GM12873 (cell line): Measurements from ENCODE around the gene ZRSR2.

ENCODE experiments used
- TF ChIP-seq, protein P1 (sequence below): IDR thresholded peaks from 2 replicates; pipeline ENCODE4 v1.5.1; 2012; ENCODE audit warnings: low read depth, mild to moderate bottlenecking, moderate library complexity, low read length, control low read depth; ENCODE audit not compliant: insufficient read depth; ENCODE audit errors: missing control alignments

ZRSR2 gene

DNA sequence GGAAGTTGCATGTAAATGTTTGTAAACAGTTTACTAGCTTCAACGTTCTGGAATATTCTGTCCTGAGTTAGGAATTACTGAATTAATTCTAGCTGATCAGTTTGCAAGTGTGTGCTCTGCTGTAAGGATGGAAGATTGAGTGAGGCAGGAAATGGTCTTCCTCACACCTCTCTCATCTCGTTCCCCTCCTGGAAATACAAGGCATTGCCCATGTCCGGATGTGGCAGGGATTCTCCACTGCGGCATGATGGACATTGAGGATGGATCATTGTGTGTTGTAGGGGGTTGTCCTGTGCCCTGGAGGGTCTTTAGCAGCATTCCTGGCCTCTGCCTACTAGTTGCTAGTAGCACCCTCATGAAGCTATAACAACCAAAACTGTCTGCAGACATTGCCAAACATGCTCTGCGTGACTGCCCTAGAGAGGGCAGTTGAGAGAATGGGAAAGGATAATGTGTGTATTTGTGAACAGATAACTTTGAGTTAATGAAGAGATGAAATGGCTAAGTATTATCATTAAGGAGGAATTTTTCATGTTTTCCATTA is 39.6 kb upstream of the ZRSR2 start:
- TF ChIP-seq, protein P1, sequence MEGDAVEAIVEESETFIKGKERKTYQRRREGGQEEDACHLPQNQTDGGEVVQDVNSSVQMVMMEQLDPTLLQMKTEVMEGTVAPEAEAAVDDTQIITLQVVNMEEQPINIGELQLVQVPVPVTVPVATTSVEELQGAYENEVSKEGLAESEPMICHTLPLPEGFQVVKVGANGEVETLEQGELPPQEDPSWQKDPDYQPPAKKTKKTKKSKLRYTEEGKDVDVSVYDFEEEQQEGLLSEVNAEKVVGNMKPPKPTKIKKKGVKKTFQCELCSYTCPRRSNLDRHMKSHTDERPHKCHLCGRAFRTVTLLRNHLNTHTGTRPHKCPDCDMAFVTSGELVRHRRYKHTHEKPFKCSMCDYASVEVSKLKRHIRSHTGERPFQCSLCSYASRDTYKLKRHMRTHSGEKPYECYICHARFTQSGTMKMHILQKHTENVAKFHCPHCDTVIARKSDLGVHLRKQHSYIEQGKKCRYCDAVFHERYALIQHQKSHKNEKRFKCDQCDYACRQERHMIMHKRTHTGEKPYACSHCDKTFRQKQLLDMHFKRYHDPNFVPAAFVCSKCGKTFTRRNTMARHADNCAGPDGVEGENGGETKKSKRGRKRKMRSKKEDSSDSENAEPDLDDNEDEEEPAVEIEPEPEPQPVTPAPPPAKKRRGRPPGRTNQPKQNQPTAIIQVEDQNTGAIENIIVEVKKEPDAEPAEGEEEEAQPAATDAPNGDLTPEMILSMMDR, result no peak

DNA sequence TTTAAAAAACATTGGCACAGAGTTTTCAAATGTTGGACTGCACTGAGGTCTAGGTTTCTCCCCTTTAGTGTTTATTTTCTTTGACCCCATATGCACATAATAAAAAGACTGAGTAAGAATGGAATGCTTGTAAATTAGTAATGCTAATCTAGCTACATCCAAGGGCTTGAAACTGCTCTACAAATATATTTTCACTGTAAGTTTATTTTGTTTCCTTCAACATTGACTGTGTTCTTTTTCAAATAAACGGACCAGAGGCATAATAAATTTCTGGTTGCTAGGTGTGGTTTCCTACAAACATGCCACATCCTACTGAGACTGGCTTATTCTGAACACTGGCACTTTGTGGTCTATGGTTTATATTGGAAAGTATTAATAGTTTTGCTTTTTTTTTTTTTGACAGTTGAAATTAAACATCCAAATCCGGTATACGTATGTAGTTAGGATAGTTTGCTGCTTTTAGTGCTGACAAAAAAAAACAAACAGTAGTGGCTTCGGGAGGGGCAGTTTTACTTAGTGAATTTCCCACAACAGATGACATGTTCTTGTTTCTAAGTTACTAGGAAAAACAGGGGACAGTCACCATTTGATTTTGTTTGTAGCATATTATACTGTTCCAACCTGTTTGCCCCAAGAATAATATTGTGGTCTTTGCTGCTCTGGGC is 39.0 kb upstream of the ZRSR2 start:
- TF ChIP-seq, protein P1, result no peak

DNA sequence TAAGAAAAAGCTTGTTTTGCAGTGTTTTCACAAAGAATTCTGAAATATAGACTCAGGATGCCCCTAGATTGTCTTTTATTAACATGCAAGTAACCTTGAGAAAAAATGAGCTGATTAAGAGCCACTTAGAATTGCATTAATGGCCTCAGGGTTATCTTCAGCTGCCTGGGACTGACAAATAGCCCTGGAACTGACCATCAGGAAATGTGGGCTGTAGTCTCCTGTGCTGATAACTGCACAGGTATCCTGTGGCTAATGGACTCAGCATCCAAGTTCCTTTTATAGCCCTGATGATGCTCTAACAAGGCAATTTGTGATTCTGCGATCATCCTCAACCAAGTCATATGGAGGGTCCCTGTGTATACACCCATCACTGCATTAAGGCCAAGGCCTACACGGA is 35.2 kb upstream of the ZRSR2 start:
- TF ChIP-seq, protein P1, result no peak

DNA sequence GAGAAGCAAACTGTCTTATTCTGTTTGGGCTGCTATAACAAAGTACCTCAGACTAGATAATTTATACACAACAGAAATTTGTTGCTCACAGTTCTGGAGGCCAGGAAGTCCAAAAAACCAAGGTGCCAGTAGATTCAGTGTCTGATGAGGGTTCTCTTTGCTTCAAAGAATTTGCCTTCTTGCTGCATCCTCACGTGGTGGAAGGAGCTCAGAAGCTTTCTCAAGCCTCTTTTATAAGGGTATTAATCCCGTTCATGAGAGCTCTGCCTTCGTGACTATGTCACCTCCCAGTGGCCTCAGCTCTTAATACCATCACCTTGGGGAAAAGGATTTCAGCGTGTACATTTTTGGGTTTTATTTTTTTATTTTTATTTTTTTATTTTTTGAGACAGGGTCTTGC is 32.1 kb upstream of the ZRSR2 start:
- TF ChIP-seq, protein P1, result no peak

DNA sequence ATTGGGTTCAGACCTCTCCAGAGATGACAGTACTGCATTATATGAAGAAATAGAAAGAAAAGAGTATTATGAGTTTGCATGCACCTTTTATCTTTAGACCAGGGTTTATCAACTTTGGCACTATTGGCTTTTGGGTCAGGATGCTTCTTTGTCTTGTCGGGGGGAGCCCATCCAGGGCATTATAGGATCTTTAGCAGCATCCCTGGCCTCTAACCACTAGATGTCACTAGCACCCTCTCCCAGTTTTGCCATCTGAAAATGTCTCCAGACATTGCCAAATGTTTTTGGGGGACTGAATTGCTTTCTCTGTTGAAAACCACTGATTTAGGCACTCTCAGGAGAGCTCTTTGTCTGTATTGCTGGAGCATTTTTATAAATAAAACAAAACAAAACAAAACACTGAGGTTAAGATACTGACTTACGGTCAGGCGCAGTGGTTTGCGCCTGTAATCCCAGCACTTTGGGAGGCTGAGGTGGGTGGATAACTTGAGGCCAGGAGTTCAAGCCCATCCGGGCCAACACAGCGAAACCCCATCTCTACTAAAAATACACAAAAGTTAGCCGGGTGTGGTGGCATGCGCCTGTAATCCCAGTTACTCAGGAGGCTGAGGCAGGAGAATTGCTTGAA is 28.6 kb upstream of the ZRSR2 start:
- TF ChIP-seq, protein P1, result peak; percentile 91

DNA sequence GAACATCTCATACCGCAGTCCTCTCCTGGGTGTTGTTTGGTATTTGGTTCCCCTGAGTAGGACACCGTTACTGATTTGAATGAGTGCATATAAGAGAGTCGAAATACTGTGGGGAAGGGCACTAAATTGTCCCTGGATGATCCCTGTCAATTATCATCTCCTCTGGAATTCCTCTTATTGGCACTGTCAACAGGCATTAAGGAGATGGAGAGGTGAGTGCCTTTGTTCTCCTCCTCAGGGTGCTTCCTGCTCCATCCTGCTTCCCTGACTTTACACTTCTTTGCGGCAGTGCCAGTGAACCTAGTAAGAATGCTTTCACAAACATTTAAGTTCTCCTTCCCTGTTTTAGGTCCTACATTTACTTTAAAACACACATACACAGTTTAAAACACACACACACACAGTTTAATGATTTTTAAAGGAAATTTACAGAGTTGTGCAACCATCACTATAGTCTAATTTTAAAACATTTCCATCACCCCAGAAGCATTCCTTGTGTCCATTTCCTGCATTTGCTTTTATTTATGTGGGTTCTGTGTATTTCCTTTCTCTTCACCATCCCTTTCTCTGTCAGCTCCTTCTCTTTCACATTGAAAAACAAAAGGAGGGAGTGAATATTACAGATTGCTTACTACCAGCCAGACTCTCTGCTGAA is 20.9 kb upstream of the ZRSR2 start:
- TF ChIP-seq, protein P1, result no peak
